Measurements from ENCODE around the gene RNF113B. TPM values are rescaled to one million over a fixed set of nuclear protein-coding genes. Genes with fewer than 3 reads are reported as not detected.

RNF113B gene
- total and polyA plus RNA-seq, 2 donors = not detected

GRCh38 chr13:98198683-98199082 is 21.6 kb upstream of the RNF113B start:
- Histone ChIP-seq H3K27ac (ENCODE audit: low read depth) (no peak overlapping the region), H3K4me3 (ENCODE audit: low read depth, low read length) (no peak overlapping the region), H3K4me1 (ENCODE audit: insufficient read depth) (peaks cover 2% of the 10 kb centered on the region), H3K36me3 (ENCODE audit: insufficient read depth) (no peaks in the 10 kb centered on the region)
- no peak for DNase-seq (ENCODE audit: extremely low spot score)
- 86% methylated on average over 4 of the region's 4 CpGs for WGBS

- H3K4me1 ChIP-seq (ENCODE audit: insufficient read depth) = peaks cover 2% of the 10 kb centered on the region
- H3K4me3 ChIP-seq (ENCODE audit: low read depth, low read length) = no peak overlapping the region
- no peak for DNase-seq (ENCODE audit: extremely low spot score)
- 77% methylated on average over 10 of the region's 10 CpGs for WGBS
- H3K27ac ChIP-seq (ENCODE audit: low read depth) = no peak overlapping the region
- no peaks in the 10 kb centered on the region for H3K36me3 ChIP-seq (ENCODE audit: insufficient read depth)
Observed at GRCh38 chr13:98195054-98195791, 18.2 kb upstream of the RNF113B start.

GRCh38 chr13:98192008-98192407 is 14.9 kb upstream of the RNF113B start:
- Histone ChIP-seq H3K27ac (ENCODE audit: low read depth) (no peak overlapping the region), H3K4me3 (ENCODE audit: low read depth, low read length) (no peak overlapping the region), H3K36me3 (ENCODE audit: insufficient read depth) (no peaks in the 10 kb centered on the region), H3K4me1 (ENCODE audit: insufficient read depth) (peaks cover 2% of the 10 kb centered on the region)
- no peak for DNase-seq (ENCODE audit: extremely low spot score)
- 49% methylated on average over 2 of the region's 2 CpGs for WGBS

GRCh38 chr13:98190889-98191444 is 13.9 kb upstream of the RNF113B start:
- H3K27ac ChIP-seq (ENCODE audit: low read depth) = no peak overlapping the region
- no peak for DNase-seq (ENCODE audit: extremely low spot score)
- no peak overlapping the region for H3K4me3 ChIP-seq (ENCODE audit: low read depth, low read length)
- 81% methylated on average over 11 of the region's 11 CpGs for WGBS
- H3K4me1 ChIP-seq (ENCODE audit: insufficient read depth) = no peaks in the 10 kb centered on the region
- H3K36me3 ChIP-seq (ENCODE audit: insufficient read depth) = no peaks in the 10 kb centered on the region

GRCh38 chr13:98189841-98190505 is 12.9 kb upstream of the RNF113B start:
- no peak for DNase-seq (ENCODE audit: extremely low spot score)
- no peaks in the 10 kb centered on the region for H3K36me3 ChIP-seq (ENCODE audit: insufficient read depth)
- H3K27ac ChIP-seq (ENCODE audit: low read depth) = no peak overlapping the region
- no peak overlapping the region for H3K4me3 ChIP-seq (ENCODE audit: low read depth, low read length)
- H3K4me1 ChIP-seq (ENCODE audit: insufficient read depth) = no peaks in the 10 kb centered on the region
- WGBS = 22% methylated on average over 4 of the region's 4 CpGs

GRCh38 chr13:98188544-98189166 is 11.6 kb upstream of the RNF113B start:
- H3K4me3 ChIP-seq (ENCODE audit: low read depth, low read length) = no peak overlapping the region
- H3K27ac ChIP-seq (ENCODE audit: low read depth) = no peak overlapping the region
- WGBS = 94% methylated on average over 14 of the region's 14 CpGs
- H3K36me3 ChIP-seq (ENCODE audit: insufficient read depth) = no peaks in the 10 kb centered on the region
- no peaks in the 10 kb centered on the region for H3K4me1 ChIP-seq (ENCODE audit: insufficient read depth)
- DNase-seq (ENCODE audit: extremely low spot score) = no peak

GRCh38 chr13:98187965-98188261 is 10.8 kb upstream of the RNF113B start:
- Histone ChIP-seq H3K4me3 (ENCODE audit: low read depth, low read length) (no peak overlapping the region), H3K4me1 (ENCODE audit: insufficient read depth) (no peaks in the 10 kb centered on the region), H3K27ac (ENCODE audit: low read depth) (no peak overlapping the region), H3K36me3 (ENCODE audit: insufficient read depth) (no peaks in the 10 kb centered on the region)
- no peak for DNase-seq (ENCODE audit: extremely low spot score)
- 85% methylated on average over 7 of the region's 7 CpGs for WGBS

- Histone ChIP-seq H3K4me1 (ENCODE audit: insufficient read depth) (no peaks in the 10 kb centered on the region), H3K4me3 (ENCODE audit: low read depth, low read length) (no peak overlapping the region), H3K36me3 (ENCODE audit: insufficient read depth) (no peaks in the 10 kb centered on the region), H3K27ac (ENCODE audit: low read depth) (no peak overlapping the region)
- WGBS = 54% methylated on average over 4 of the region's 4 CpGs
- DNase-seq (ENCODE audit: extremely low spot score) = no peak
Observed at GRCh38 chr13:98187155-98187964, 10.3 kb upstream of the RNF113B start.

GRCh38 chr13:98184792-98185191 is 7.7 kb upstream of the RNF113B start:
- H3K4me3 ChIP-seq (ENCODE audit: low read depth, low read length) = no peak overlapping the region
- no peaks in the 10 kb centered on the region for H3K36me3 ChIP-seq (ENCODE audit: insufficient read depth)
- no peak overlapping the region for H3K27ac ChIP-seq (ENCODE audit: low read depth)
- no peak for DNase-seq (ENCODE audit: extremely low spot score)
- no peaks in the 10 kb centered on the region for H3K4me1 ChIP-seq (ENCODE audit: insufficient read depth)
- WGBS = 78% methylated on average over 1 of the region's 1 CpG

GRCh38 chr13:98182589-98182988 is 5.5 kb upstream of the RNF113B start:
- DNase-seq (ENCODE audit: extremely low spot score) = no peak
- Histone ChIP-seq H3K36me3 (ENCODE audit: insufficient read depth) (no peaks in the 10 kb centered on the region), H3K27ac (ENCODE audit: low read depth) (no peak overlapping the region), H3K4me3 (ENCODE audit: low read depth, low read length) (no peak overlapping the region), H3K4me1 (ENCODE audit: insufficient read depth) (no peaks in the 10 kb centered on the region)
- WGBS = 73% methylated on average over 3 of the region's 3 CpGs

- no peak overlapping the region for H3K27ac ChIP-seq (ENCODE audit: low read depth)
- no peaks in the 10 kb centered on the region for H3K36me3 ChIP-seq (ENCODE audit: insufficient read depth)
- no peaks in the 10 kb centered on the region for H3K4me1 ChIP-seq (ENCODE audit: insufficient read depth)
- no peak for DNase-seq (ENCODE audit: extremely low spot score)
- 87% methylated on average over 4 of the region's 4 CpGs for WGBS
- H3K4me3 ChIP-seq (ENCODE audit: low read depth, low read length) = no peak overlapping the region
Observed at GRCh38 chr13:98182153-98182552, 5.1 kb upstream of the RNF113B start.

- Histone ChIP-seq H3K4me3 (ENCODE audit: low read depth, low read length) (no peak overlapping the region), H3K27ac (ENCODE audit: low read depth) (no peak overlapping the region), H3K4me1 (ENCODE audit: insufficient read depth) (no peaks in the 10 kb centered on the region), H3K36me3 (ENCODE audit: insufficient read depth) (no peaks in the 10 kb centered on the region)
- WGBS = 93% methylated on average over 7 of the region's 7 CpGs
- no peak for DNase-seq (ENCODE audit: extremely low spot score)
Observed at GRCh38 chr13:98181111-98181815, 4.2 kb upstream of the RNF113B start.

- H3K36me3 ChIP-seq (ENCODE audit: insufficient read depth) = no peaks in the 10 kb centered on the region
- no peak for DNase-seq (ENCODE audit: extremely low spot score)
- 81% methylated on average over 3 of the region's 3 CpGs for WGBS
- H3K4me3 ChIP-seq (ENCODE audit: low read depth, low read length) = no peak overlapping the region
- no peaks in the 10 kb centered on the region for H3K4me1 ChIP-seq (ENCODE audit: insufficient read depth)
- no peak overlapping the region for H3K27ac ChIP-seq (ENCODE audit: low read depth)
Observed at GRCh38 chr13:98180092-98180491, 3.0 kb upstream of the RNF113B start.

Measured in urinary bladder (tissue), 4 donors.